ENCODE data around the gene NLRP3. TPM values are rescaled to one million over a fixed set of nuclear protein-coding genes. Genes with fewer than 3 reads are reported as not detected.

NLRP3 gene
- total and polyA plus RNA-seq, 9 of the 15 experiments (the other 6 are each of a cell fraction or from before 2014, with no cell fraction given), result not detected

DNA sequence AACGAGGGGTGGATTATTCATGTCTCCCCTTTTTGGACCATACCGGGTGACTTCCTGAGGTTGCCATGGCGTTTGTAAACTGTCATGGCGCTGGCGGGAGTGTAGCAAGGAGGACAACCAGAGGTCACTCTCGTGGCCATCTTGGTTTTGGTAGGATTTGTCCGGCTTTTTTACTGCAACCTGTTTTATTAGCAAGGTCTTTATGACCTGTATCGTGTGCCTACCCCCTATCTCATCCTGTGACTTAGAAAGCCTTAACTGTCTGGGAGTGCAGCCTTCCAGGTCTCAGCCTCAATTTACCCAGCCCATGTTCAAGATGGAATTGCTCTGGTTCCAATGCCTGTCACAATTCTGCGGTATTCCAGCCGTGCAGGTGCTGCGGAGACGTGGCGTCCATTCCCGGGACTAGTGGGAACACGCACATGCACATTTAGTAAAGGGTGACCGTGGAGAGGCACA, 44.1 kb upstream of the NLRP3 start:
- Histone ChIP-seq H2AFZ (ENCODE audit: low read depth, low read length) (peak overlapping the region; percentile 53), H3K4me1 (replicated peaks in 1 of 2; ENCODE audit: control insufficient read depth in 2 of 2, insufficient read depth in 2 of 2, low read length in 2 of 2) (peaks cover 6 to 28% of the 10 kb centered on the region in 2 experiments), H3K4me3 (no peak overlapping the region), H4K20me1 (replicated peaks; ENCODE audit: control insufficient read depth, insufficient read depth, low read length) (no peaks in the 10 kb centered on the region), H3K9ac (ENCODE audit: insufficient read depth in 1 of 2, low read depth in 2 of 2, low read length in 2 of 2) (no peak overlapping the region), H3K27ac (ENCODE audit: extremely low read depth, low read depth, low read length) (0 out of 3 replicates have a peak overlapping the region, but pooled peaks have one; percentile 18), H3K79me2 (ENCODE audit: control insufficient read depth, insufficient read depth, low read length) (no peaks in the 10 kb centered on the region), H3K9me3 (replicated peaks; ENCODE audit: control insufficient read depth, insufficient read depth, low read depth, low read length) (no peaks in the 10 kb centered on the region), H3K36me3 (ENCODE audit: control insufficient read depth, insufficient read depth, low read length) (no peaks in the 10 kb centered on the region), H3K27me3 (ENCODE audit: control insufficient read depth in 2 of 2, insufficient read depth in 2 of 2, low read length in 2 of 2) (no peaks in the 10 kb centered on the region; a peak in 1 of 5 replicates), H3K9me1 (ENCODE audit: control insufficient read depth, insufficient read depth, low read length) (no peaks in the 10 kb centered on the region), H3K4me2 (ENCODE audit: insufficient read depth, low read length) (no peak overlapping the region; the same call in 1 of the 2 replicates)
- ChIA-PET CTCF (ENCODE audit: low intra/inter-chr PET ratio) (no interaction called here), POLR2A (no interaction called here)
- in situ Hi-C loops (cut with MboI), result no loop called here
- FAIRE-seq, result no peak
- no peak for ATAC-seq
- no peak for DNase-seq (ENCODE audit: extremely low read depth in 1 of 4, low spot score in 3 of 4)
- no TSS peak for BruUV-seq (replicated peaks)
- 67% methylated on average over 16 of the region's 16 CpGs for WGBS (ENCODE audit: insufficient coverage, low coverage, missing lambda C conversion rate)
- intact Hi-C loops (cut with micrococcal nuclease), result loop anchor here (2.0 to 10.0 kb wide), 5 partner anchors 37 to 483 kb away; partner anchors contain the start of gene TRIM58
- TF ChIP-seq ZNF174 (CRISPR knock-in tag; IDR thresholded peaks at IDR 0.05) (no peak), CHCHD3 (CRISPR knock-in tag; IDR thresholded peaks at IDR 0.05) (no peak), HMG20A (CRISPR knock-in tag; conservative IDR thresholded peaks at IDR 0.05) (no peak), SOX6 (IDR thresholded peaks at IDR 0.05) (no peak), LARP7 (IDR thresholded peaks at IDR 0.05) (no peak), NCOA1 (IDR thresholded peaks at IDR 0.05; ENCODE audit: low read depth) (no peak), ZBTB5 (IDR thresholded peaks at IDR 0.05) (no peak), SMARCE1 (IDR thresholded peaks at IDR 0.05) (no peak), ZEB2 (IDR thresholded peaks at IDR 0.05) (no peak), ZNF121 (CRISPR knock-in tag; conservative IDR thresholded peaks at IDR 0.05) (no peak), ATF6 (CRISPR knock-in tag; IDR thresholded peaks at IDR 0.05) (no peak), CTCFL (IDR thresholded peaks at IDR 0.05; ENCODE audit: borderline replicate concordance, insufficient read depth, low read depth, low read length, poor library complexity, severe bottlenecking) (no peak)
- TF ChIP-seq, protein P1, sequence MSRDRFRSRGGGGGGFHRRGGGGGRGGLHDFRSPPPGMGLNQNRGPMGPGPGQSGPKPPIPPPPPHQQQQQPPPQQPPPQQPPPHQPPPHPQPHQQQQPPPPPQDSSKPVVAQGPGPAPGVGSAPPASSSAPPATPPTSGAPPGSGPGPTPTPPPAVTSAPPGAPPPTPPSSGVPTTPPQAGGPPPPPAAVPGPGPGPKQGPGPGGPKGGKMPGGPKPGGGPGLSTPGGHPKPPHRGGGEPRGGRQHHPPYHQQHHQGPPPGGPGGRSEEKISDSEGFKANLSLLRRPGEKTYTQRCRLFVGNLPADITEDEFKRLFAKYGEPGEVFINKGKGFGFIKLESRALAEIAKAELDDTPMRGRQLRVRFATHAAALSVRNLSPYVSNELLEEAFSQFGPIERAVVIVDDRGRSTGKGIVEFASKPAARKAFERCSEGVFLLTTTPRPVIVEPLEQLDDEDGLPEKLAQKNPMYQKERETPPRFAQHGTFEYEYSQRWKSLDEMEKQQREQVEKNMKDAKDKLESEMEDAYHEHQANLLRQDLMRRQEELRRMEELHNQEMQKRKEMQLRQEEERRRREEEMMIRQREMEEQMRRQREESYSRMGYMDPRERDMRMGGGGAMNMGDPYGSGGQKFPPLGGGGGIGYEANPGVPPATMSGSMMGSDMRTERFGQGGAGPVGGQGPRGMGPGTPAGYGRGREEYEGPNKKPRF (IDR thresholded peaks at IDR 0.05; ENCODE audit: low read depth, low read length), result no peak
- TF ChIP-seq, protein P2, sequence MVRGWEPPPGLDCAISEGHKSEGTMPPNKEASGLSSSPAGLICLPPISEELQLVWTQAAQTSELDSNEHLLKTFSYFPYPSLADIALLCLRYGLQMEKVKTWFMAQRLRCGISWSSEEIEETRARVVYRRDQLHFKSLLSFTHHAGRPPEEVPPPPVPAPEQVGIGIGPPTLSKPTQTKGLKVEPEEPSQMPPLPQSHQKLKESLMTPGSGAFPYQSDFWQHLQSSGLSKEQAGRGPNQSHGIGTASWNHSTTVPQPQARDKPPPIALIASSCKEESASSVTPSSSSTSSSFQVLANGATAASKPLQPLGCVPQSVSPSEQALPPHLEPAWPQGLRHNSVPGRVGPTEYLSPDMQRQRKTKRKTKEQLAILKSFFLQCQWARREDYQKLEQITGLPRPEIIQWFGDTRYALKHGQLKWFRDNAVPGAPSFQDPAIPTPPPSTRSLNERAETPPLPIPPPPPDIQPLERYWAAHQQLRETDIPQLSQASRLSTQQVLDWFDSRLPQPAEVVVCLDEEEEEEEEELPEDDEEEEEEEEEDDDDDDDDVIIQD (CRISPR knock-in tag; IDR thresholded peaks at IDR 0.05), result 0 out of 2 replicates have a peak, but pooled peaks have one; percentile 22

Measured in K562 (cell line).